ENCODE data around the gene BCR. TPM values are rescaled to one million over a fixed set of nuclear protein-coding genes. Genes with fewer than 3 reads are reported as not detected.

The BCR gene
- total and polyA plus RNA-seq, 2 of the 13 experiments (the other 11 are each of a cell fraction or from before 2014, with no cell fraction given) = 19.9 to 33.6 TPM

DNA sequence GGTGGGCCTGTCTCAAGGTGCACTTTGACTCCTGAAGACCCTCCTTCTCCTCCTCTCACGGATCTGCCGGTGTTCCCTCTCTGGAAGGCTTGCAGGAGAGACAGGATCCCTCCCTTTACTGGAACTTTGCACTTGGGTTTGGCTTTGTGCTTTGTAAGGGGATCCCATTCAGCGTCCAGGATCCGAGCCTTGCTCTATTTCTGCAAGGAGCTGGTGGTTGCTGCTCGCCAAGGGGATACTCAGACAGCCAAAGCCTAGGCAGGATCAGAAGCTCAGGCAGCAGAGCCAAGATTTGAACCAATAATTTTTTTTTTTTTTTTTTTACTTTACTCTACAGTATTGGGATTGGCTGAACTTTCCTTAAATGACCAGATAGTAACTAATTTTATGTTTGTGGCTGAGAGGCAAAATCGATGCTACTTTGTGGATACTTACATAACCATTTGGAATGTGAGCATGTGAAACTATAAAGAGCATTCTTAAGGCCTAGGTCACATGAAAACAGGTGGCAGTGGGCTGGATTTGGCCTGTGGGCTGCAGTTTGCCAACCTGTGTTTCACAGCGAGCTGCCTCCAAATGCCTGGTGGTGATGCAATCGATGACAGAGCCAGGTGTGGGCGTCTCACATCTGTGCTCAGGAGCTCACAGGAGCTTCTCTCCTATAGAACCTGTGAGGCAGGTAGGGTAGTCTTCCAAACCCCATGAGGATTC is 25.2 kb downstream of the BCR start:
- POLR2A ChIA-PET = interaction anchor here (1.4 kb wide), 1 partner anchor 11 kb away, joined by 4 read pairs; no protein-coding TSS in a partner anchor
- Histone ChIP-seq H3K27ac (ENCODE audit: extremely low read length, insufficient read depth, low read length) (no peak overlapping the region), H2AFZ (ENCODE audit: low read length) (no peak overlapping the region), H3K79me2 (ENCODE audit: insufficient read depth, low read length) (peaks cover 70% of the 10 kb centered on the region), H4K20me1 (ENCODE audit: insufficient read depth, low read length) (peaks cover 8% of the 10 kb centered on the region; the same call in 1 of the 2 replicates), H3K9ac (ENCODE audit: insufficient read depth, low read depth, low read length) (no peak overlapping the region), H3K4me3 (replicated peaks in 1 of 3; ENCODE audit: insufficient read depth in 1 of 3, low read depth in 2 of 3, low read length in 3 of 3) (no peak overlapping the region), H3K9me3 (ENCODE audit: low read length) (no peaks in the 10 kb centered on the region), H3K4me1 (ENCODE audit: insufficient read depth, low read length) (peaks cover 17% of the 10 kb centered on the region), H3K4me2 (ENCODE audit: low read depth, low read length) (no peak overlapping the region), H3K36me3 (replicated peaks in 1 of 2; ENCODE audit: control insufficient read depth in 1 of 2, insufficient read depth in 2 of 2, low read length in 2 of 2) (peaks cover 12 to 55% of the 10 kb centered on the region in 2 experiments), H3K27me3 (ENCODE audit: control insufficient read depth in 1 of 2, insufficient read depth in 2 of 2, low read length in 2 of 2) (no peaks in the 10 kb centered on the region)
- CTCF ChIA-PET (ENCODE audit: low intra/inter-chr PET ratio, low total read pairs) = no interaction called here
- DNase-seq (ENCODE audit: low spot score) (no peak), FAIRE-seq (no peak), ATAC-seq (no peak)
- intact Hi-C loops (cut with micrococcal nuclease; ENCODE audit: unreplicated experiment) = no loop called here
- WGBS (ENCODE audit: low lambda C conversion rate) = 83% methylated on average over 9 of the region's 9 CpGs
- in situ Hi-C loops (cut with HindIII; ENCODE audit: extremely low pct_ligation_motif_present, low pct_unique_long_range_greater_than_20kb) = no loop called here
- peak; percentile 67; the same call in 1 of the 2 replicates for TF ChIP-seq CEBPB (IDR thresholded peaks at IDR 0.05; ENCODE audit: borderline replicate concordance, low read depth, low read length)
- TF ChIP-seq ZNF891 (CRISPR knock-in tag; IDR thresholded peaks at IDR 0.05) = no peak
- TF ChIP-seq CEBPG (CRISPR knock-in tag; IDR thresholded peaks at IDR 0.05) = 0 out of 2 replicates have a peak, but pooled peaks have one; percentile 27
- no TSS peak for BruUV-seq (replicated peaks)

DNA sequence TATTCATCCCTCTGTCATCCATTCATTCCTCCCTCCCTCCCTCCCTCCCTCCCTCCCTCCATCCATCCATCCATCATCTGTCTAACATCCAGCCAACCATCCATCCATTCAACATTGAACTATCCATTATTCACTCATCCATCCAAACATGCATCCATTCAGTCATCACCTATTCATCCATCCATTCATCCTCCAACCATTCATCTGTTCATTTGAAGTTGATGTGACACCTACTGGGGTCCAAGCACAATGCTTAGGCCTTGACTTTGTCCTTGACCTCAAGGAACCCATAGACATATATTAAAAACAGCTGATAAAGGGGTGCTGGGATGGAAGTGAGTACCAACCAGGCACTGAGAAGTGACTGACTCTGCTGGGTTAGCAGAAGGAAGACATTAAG is 26.6 kb downstream of the BCR start:
- Histone ChIP-seq H3K4me2 (ENCODE audit: low read depth, low read length) (no peak overlapping the region), H3K27me3 (ENCODE audit: control insufficient read depth in 1 of 2, insufficient read depth in 2 of 2, low read length in 2 of 2) (no peaks in the 10 kb centered on the region), H3K9me3 (ENCODE audit: low read length) (no peaks in the 10 kb centered on the region), H3K4me1 (ENCODE audit: insufficient read depth, low read length) (peaks cover 17% of the 10 kb centered on the region), H3K79me2 (ENCODE audit: insufficient read depth, low read length) (peaks cover 68% of the 10 kb centered on the region), H2AFZ (ENCODE audit: low read length) (no peak overlapping the region), H3K4me3 (replicated peaks in 1 of 3; ENCODE audit: insufficient read depth in 1 of 3, low read depth in 2 of 3, low read length in 3 of 3) (no peak overlapping the region), H3K36me3 (replicated peaks in 1 of 2; ENCODE audit: control insufficient read depth in 1 of 2, insufficient read depth in 2 of 2, low read length in 2 of 2) (peaks cover 12 to 52% of the 10 kb centered on the region in 2 experiments), H4K20me1 (ENCODE audit: insufficient read depth, low read length) (peaks cover 8% of the 10 kb centered on the region; the same call in 1 of the 2 replicates), H3K9ac (ENCODE audit: insufficient read depth, low read depth, low read length) (no peak overlapping the region), H3K27ac (ENCODE audit: extremely low read length, insufficient read depth, low read length) (no peak overlapping the region)
- in situ Hi-C loops (cut with HindIII; ENCODE audit: extremely low pct_ligation_motif_present, low pct_unique_long_range_greater_than_20kb) = no loop called here
- BruUV-seq (replicated peaks) = no TSS peak
- DNase-seq (ENCODE audit: low spot score) (no peak), ATAC-seq (no peak), FAIRE-seq (no peak)
- POLR2A ChIA-PET = no interaction called here
- intact Hi-C loops (cut with micrococcal nuclease; ENCODE audit: unreplicated experiment) = no loop called here
- CTCF ChIA-PET (ENCODE audit: low intra/inter-chr PET ratio, low total read pairs) = no interaction called here
- TF ChIP-seq SNAI1 (CRISPR knock-in tag; IDR thresholded peaks at IDR 0.05; ENCODE audit: borderline replicate concordance) = no peak
- no peak for TF ChIP-seq ZNF33A (CRISPR knock-in tag; IDR thresholded peaks at IDR 0.05; ENCODE audit: borderline replicate concordance)
- no peak for TF ChIP-seq ZNF335 (CRISPR knock-in tag; IDR thresholded peaks at IDR 0.05)
- no peak for TF ChIP-seq BRF2 (CRISPR knock-in tag; IDR thresholded peaks at IDR 0.05)
- TF ChIP-seq MAFG (CRISPR knock-in tag; IDR thresholded peaks at IDR 0.05) = no peak
- no peak for TF ChIP-seq CHCHD3 (CRISPR knock-in tag; IDR thresholded peaks at IDR 0.05)
- TF ChIP-seq ZNF430 (CRISPR knock-in tag; IDR thresholded peaks at IDR 0.05) = no peak
- no peak for TF ChIP-seq ZNF703 (CRISPR knock-in tag; IDR thresholded peaks at IDR 0.05; ENCODE audit: borderline replicate concordance)
- no peak for TF ChIP-seq SMARCE1 (IDR thresholded peaks at IDR 0.05; ENCODE audit: borderline replicate concordance)
- TF ChIP-seq NR1H2 (CRISPR knock-in tag; IDR thresholded peaks at IDR 0.05; ENCODE audit: borderline replicate concordance, low read depth) = no peak
- TF ChIP-seq ZNF564 (CRISPR knock-in tag; IDR thresholded peaks at IDR 0.05) = no peak
- no peak for TF ChIP-seq ZNF34 (CRISPR knock-in tag; IDR thresholded peaks at IDR 0.05; ENCODE audit: borderline replicate concordance)
- no peak for TF ChIP-seq ZBTB26 (CRISPR knock-in tag; IDR thresholded peaks at IDR 0.05; ENCODE audit: borderline replicate concordance)
- no peak for TF ChIP-seq ZNF780A (CRISPR knock-in tag; IDR thresholded peaks at IDR 0.05)
- TF ChIP-seq DR1 (CRISPR knock-in tag; IDR thresholded peaks at IDR 0.05) = no peak
